Measurements from ENCODE around the gene TYMP. TPM values are rescaled to one million over a fixed set of nuclear protein-coding genes. Genes with fewer than 3 reads are reported as not detected.
"Not testable (repeated sequence)": the region's sequence is repeated elsewhere in the genome, so short reads cannot be mapped to it uniquely, and the experiment has no call there.

TYMP gene
- total RNA-seq, 4 donors from 2014 or later = 18.5 to 55.1 (median 39.3) TPM

DNA sequence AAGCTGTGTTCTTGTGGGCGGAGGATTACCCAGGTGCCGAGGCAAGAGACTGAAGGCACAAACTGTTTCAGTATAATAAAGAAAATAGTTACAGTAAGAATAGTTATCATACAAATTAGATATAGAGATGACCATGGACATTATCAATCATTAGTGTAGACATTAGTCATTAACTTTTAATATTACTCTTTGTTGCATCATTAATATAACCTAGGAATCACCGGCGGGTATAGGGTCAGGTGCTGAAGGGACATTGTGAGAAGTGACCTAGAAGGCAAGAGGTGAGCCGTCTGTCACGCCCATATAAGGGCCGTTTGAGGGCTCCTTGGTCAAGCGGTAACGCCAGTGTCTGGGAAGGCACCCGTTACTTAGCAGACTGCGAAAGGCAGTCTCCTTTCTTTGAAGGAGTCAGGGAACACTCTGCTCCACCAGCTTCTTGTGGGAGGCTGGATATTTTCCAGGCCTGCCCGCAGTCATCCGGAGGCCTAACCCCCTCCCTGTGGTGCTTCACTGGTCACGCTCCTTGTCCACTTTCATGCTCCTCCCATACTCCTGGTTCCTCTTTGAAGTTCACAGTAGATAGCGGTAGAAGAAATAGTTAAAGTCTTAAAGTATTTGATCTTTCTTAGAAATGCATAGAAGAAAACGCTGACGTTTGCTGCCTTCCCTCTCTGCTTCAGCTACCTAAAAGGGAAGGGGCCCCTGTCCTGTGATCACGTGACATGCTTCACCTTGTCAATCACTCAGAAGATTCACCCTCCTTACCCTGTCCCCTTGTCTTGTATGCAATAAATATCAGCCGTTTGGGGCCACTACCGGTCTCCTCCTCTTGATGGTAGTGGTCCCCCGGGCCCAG, 4.3 kb upstream of the TYMP start:
- H3K27ac ChIP-seq, H3K4me3 ChIP-seq, H3K9me3 ChIP-seq, ATAC-seq, H3K36me3 ChIP-seq: not testable (repeated sequence)
- 49 to 79% methylated on average over 11 to 21 of the region's 21 CpGs for WGBS, 2 donors (ENCODE audit: low coverage in 1 of 2)
- peaks cover 0 to 45% (median 19%) of the 10 kb centered on the region in 3 donors for H3K4me1 ChIP-seq
- H3K27me3 ChIP-seq = peaks cover 98% of the 10 kb centered on the region
- peak in 1 of 2 donors; percentile 25 for TF ChIP-seq POLR2A (IDR thresholded peaks at IDR 0.05)

- Histone ChIP-seq H3K27me3 (peaks cover 91% of the 10 kb centered on the region), H3K36me3 (no peaks in the 10 kb centered on the region), H3K4me1 (peaks cover 0 to 45% (median 19%) of the 10 kb centered on the region in 3 donors), H3K27ac (peak overlapping the region in 2 of 4 donors; percentile 85 to 88), H3K9me3 (no peaks in the 10 kb centered on the region), H3K4me3 (peak overlapping the region in 1 of 2 donors; percentile 63)
- TF ChIP-seq EP300 (IDR thresholded peaks at IDR 0.05) = no peak
- no peak for TF ChIP-seq POLR2A (IDR thresholded peaks at IDR 0.05)
- TF ChIP-seq POLR2AphosphoS5 (IDR thresholded peaks at IDR 0.05) = no peak
- no peak for TF ChIP-seq CTCF (IDR thresholded peaks at IDR 0.05)
- no peak for ATAC-seq
- WGBS, 2 donors (ENCODE audit: low coverage in 1 of 2) = 68 to 78% methylated on average over 16 to 18 of the region's 19 CpGs
Observed at GRCh38 chr22:50532824-50533796, 3.3 kb upstream of the TYMP start.

DNA sequence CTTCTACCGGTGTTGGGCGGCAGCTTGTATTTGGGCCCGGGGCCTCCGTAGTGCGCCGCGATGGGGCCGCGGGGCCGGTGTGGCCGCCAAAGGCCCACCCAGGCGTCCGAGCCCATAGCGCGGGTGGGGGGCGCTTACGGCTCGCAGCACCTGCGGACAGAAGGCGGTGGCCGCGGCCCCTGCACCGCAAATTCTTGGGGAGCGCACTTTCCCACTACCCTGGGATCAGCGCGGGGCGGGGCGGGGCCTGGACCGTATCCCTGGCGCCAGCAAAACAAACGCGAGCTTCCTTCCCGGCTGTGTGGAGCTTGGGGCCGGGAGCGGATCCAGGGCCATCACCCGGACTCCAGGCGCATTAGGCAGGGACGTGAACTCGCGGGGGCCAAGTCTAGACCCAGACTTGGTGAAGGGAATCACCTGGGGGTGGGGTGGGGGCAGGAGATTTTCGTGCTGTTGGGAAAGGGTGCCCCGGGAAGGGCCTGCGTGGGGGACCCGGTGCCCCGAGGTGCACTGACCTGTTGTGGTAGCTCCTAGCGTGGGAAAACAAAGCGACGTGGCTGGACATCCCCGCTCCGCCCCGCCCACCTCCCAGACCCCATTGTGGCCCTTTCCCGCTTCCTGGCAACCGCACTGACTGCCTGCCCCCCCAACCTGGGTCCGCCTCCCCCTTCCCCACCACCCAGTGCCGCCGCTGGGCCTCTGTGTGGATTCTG, 2.3 kb upstream of the TYMP start:
- H3K27ac ChIP-seq = peak overlapping the region; percentile 1 to 90 (median 86)
- peak overlapping the region; percentile 35 to 63 for H3K4me3 ChIP-seq
- TF ChIP-seq POLR2A (IDR thresholded peaks at IDR 0.05) (peak; percentile 8 to 24), EP300 (IDR thresholded peaks at IDR 0.05) (no peak)
- peaks cover 81% of the 10 kb centered on the region for H3K27me3 ChIP-seq
- peaks cover 0 to 54% (median 20%) of the 10 kb centered on the region in 3 donors for H3K4me1 ChIP-seq
- 4 to 6% methylated on average over 5 to 11 of the region's 56 CpGs for WGBS, 2 donors (ENCODE audit: low coverage in 1 of 2)
- no peaks in the 10 kb centered on the region for H3K9me3 ChIP-seq
- no peaks in the 10 kb centered on the region for H3K36me3 ChIP-seq
- peak; percentile 58 for ATAC-seq

DNA sequence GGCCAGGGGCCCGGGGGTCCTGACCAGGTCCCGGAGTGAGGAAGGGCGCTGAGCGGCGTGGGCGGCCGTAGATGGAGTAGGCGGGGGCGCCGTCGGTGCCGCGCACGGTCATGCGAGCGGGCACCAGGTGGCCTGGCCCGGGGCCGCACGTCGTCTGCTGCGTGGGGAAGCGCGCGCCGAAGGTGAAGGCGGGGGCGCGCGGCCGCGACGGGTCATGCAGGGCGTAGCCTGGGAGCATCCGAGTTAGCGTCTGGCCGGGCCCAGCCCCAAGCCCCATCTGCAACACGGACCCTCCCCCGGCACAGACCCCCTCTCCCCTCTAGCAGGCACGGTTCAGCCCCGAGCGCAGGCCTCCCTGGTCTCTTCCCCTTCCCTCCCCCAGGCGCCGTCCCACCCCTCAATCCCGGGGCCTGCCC, 1.7 kb upstream of the TYMP start:
- Histone ChIP-seq H3K27ac (peak overlapping the region; percentile 1 to 90 (median 86)), H3K9me3 (no peaks in the 10 kb centered on the region), H3K36me3 (no peaks in the 10 kb centered on the region), H3K4me1 (peaks cover 0 to 60% (median 25%) of the 10 kb centered on the region in 3 donors), H3K4me3 (peak overlapping the region; percentile 35 to 63), H3K27me3 (peaks cover 76% of the 10 kb centered on the region)
- no CpG with 5 or more reads among the region's 44 CpGs for WGBS, 2 donors (ENCODE audit: low coverage in 1 of 2)
- TF ChIP-seq EP300 (IDR thresholded peaks at IDR 0.05) (no peak), POLR2A (IDR thresholded peaks at IDR 0.05) (peak in 1 of 2 donors; percentile 9)
- peak; percentile 20 for ATAC-seq

DNA sequence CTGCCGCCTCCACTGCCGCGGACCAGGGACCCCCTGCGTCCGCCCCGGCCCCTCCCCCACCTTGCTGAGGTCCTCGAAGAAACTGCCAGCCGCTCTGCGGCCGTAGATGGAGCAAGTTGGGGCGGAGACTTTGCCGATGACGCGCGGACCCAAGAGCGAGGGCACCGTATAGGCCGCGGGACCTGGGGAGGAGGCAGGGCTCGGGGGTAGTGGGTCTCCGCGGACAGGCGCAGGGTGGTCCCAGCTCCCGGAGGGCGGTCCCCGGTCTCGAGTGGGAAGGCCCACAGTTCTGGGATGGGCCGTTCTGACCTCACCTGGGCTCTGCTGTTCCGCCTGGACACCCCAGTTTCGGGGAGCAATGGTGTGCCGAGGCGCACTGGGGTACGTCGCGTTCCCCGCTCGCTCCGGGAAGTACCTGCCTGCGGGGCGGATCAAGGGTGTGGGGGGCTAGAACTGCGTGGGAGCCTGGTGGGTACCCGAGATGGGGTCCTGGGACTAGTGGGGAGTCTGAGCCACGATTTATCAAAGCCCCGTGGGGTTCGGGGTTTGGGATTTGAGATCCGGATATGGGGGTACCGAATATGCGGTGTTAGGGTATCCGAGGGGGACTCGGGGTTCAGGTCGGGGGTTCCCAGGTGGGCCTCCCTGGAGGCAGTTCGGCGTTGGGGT, 1.2 kb upstream of the TYMP start:
- ATAC-seq = peak; percentile 57
- 13 to 19% methylated on average over 3 to 8 of the region's 53 CpGs for WGBS, 2 donors (ENCODE audit: low coverage in 1 of 2)

More for the DNA sequence above, 1.2 kb upstream of the TYMP start:
- no peaks in the 10 kb centered on the region for H3K36me3 ChIP-seq
- peaks cover 70% of the 10 kb centered on the region for H3K27me3 ChIP-seq
- H3K4me3 ChIP-seq = peak overlapping the region; percentile 35 to 63
- no peaks in the 10 kb centered on the region for H3K9me3 ChIP-seq
- peak overlapping the region; percentile 1 to 90 (median 86) for H3K27ac ChIP-seq
- TF ChIP-seq CTCF (IDR thresholded peaks at IDR 0.05) (no peak), POLR2AphosphoS5 (IDR thresholded peaks at IDR 0.05) (peak; percentile 46), POLR2A (IDR thresholded peaks at IDR 0.05) (peak; percentile 55 to 61), EP300 (IDR thresholded peaks at IDR 0.05) (no peak)
- H3K4me1 ChIP-seq = peaks cover 0 to 65% (median 30%) of the 10 kb centered on the region in 3 donors
